Thoracic aorta (tissue), 2 donors: Measurements from ENCODE around the gene FNIP2. TPM values are rescaled to one million over a fixed set of nuclear protein-coding genes. Genes with fewer than 3 reads are reported as not detected.

ENCODE experiments used
- ATAC-seq: fragments of 150-250 bp; one replicate; pipeline ENCODE4 v1.8.0; 2017; ENCODE audit warnings: low read depth; ENCODE audit not compliant: insufficient number of reproducible peaks, low FRiP score
- DNase-seq: peaks from one replicate; pipeline ENCODE4 v3.0.0-alpha.2; 2020; ENCODE audit warnings: low spot score
- H3K27ac ChIP-seq, 2 donors: fragments of 200-600 bp; sonication (generic); 1 replicate in 1 of 2; 2 replicates in 1 of 2; pipeline ENCODE4 v1.5.1; 2016; ENCODE audit warnings: mild to moderate bottlenecking in 2 of 2, moderate library complexity in 2 of 2
- H3K27me3 ChIP-seq: fragments of 200-600 bp; sonication (generic); replicated peaks from 2 replicates; pipeline ENCODE4 v1.6.0; 2016; ENCODE audit warnings: mild to moderate bottlenecking; ENCODE audit not compliant: insufficient read depth
- H3K36me3 ChIP-seq: fragments of 200-600 bp; sonication (generic); one replicate; pipeline ENCODE4 v1.5.1; 2016
- H3K4me1 ChIP-seq, 2 donors: fragments of 200-600 bp; sonication (generic); 1 replicate in 1 of 2; 2 replicates in 1 of 2; pipeline versions ENCODE4 v1.5.1 to v1.6.0; 2016; ENCODE audit warnings: low read depth in 2 of 2, mild to moderate bottlenecking in 1 of 2; ENCODE audit not compliant: control insufficient read depth in 1 of 2
- H3K4me3 ChIP-seq: fragments of 200-600 bp; sonication (generic); 2 replicates; pipeline ENCODE4 v1.5.1; 2016; ENCODE audit warnings: mild to moderate bottlenecking
- H3K9me3 ChIP-seq: fragments of 200-600 bp; sonication (generic); 2 replicates; pipeline ENCODE4 v1.5.1; 2016
- total RNA-seq, 2 donors: library from RNA; depleted of rRNA; stranded (reverse); fragments of >200 nt; gene quantifications; one replicate each; pipeline versions ENCODE4 v1.1.0 to v1.2.3, GENCODE V29; 2016
- TF ChIP-seq, protein P1 (sequence below): fragments of 200-600 bp; sonication (generic); IDR thresholded peaks from one replicate; pipeline ENCODE4 v1.5.1; 2019; ENCODE audit warnings: antibody characterized with exemption

FNIP2 gene
- total RNA-seq, 2 donors from 2014 or later, result 47.9 to 121 TPM

DNA sequence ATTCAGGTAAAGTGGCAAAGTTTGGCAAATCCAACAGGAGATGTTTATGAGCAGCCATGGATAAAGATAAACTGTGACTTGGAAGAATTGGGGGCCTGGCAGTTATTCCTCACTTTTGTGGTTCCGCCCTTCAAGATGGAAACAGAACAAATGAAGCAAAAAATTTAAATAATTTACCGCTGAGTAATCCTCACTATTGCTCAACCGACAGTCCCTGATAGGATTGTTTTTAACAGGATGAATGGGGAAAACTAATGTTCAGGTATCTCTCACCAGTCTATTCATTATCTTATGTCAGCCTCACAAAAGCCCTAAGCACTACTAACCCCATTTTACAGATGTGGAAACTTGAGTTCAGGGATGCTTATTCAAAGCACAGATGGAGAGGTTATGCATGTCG, 90.8 kb downstream of the FNIP2 start:
- no peaks in the 10 kb centered on the region for H3K27me3 ChIP-seq
- no peak overlapping the region for H3K4me3 ChIP-seq
- no peaks in the 10 kb centered on the region for H3K9me3 ChIP-seq
- ATAC-seq (no peak), DNase-seq (no peak)
- TF ChIP-seq, protein P1, sequence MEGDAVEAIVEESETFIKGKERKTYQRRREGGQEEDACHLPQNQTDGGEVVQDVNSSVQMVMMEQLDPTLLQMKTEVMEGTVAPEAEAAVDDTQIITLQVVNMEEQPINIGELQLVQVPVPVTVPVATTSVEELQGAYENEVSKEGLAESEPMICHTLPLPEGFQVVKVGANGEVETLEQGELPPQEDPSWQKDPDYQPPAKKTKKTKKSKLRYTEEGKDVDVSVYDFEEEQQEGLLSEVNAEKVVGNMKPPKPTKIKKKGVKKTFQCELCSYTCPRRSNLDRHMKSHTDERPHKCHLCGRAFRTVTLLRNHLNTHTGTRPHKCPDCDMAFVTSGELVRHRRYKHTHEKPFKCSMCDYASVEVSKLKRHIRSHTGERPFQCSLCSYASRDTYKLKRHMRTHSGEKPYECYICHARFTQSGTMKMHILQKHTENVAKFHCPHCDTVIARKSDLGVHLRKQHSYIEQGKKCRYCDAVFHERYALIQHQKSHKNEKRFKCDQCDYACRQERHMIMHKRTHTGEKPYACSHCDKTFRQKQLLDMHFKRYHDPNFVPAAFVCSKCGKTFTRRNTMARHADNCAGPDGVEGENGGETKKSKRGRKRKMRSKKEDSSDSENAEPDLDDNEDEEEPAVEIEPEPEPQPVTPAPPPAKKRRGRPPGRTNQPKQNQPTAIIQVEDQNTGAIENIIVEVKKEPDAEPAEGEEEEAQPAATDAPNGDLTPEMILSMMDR, result no peak
- peaks cover 22% of the 10 kb centered on the region for H3K36me3 ChIP-seq
- H3K27ac ChIP-seq, result no peak overlapping the region
- H3K4me1 ChIP-seq, result no peaks in the 10 kb centered on the region

DNA sequence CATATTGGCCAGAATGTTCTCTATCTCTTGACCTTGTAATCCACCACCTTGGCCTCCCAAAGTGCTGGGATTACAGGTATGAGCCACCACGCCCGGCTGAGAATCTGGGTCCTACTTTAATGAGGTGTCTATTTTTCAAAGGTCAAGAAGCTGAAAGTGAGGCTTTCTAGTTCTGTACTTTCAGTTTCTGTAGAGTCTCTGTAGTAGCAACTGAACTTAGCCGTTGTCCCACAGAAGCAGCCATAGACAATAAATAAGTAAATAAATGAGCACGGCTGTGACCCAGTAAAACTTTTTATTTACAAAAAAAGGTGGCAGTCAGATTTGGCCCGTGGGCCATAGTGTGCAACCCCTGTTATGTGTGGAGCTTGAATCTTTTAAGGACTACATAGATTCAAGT, 92.0 kb downstream of the FNIP2 start:
- H3K9me3 ChIP-seq, result no peaks in the 10 kb centered on the region
- H3K36me3 ChIP-seq, result peaks cover 22% of the 10 kb centered on the region
- no peaks in the 10 kb centered on the region for H3K27me3 ChIP-seq
- DNase-seq, result no peak
- TF ChIP-seq, protein P1, result no peak
- peak; percentile 4 for ATAC-seq
- H3K4me1 ChIP-seq, result no peaks in the 10 kb centered on the region
- no peak overlapping the region for H3K4me3 ChIP-seq
- no peak overlapping the region for H3K27ac ChIP-seq

DNA sequence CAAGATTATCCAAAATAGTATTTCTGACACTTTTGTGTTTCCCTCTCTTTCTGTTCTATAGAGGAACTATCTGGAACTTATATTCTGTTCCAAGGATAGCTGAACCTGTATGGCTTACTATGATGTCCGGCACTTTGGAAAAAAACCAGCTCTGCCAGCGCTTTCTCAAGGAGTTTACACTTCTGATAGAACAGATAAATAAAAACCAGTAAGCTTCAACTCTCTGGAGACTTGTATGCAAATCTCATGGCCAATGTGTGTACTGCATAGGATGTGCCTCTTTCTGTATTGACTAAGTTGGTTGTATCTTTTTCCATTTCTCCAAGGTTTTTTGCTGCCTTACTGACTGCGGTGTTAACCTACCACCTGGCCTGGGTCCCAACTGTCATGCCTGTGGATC, 92.5 kb downstream of the FNIP2 start:
- Histone ChIP-seq H3K27ac (no peak overlapping the region), H3K4me1 (no peaks in the 10 kb centered on the region), H3K4me3 (no peak overlapping the region), H3K27me3 (no peaks in the 10 kb centered on the region), H3K9me3 (no peaks in the 10 kb centered on the region), H3K36me3 (peaks cover 22% of the 10 kb centered on the region)
- ATAC-seq (peak; percentile 14), DNase-seq (no peak)
- TF ChIP-seq, protein P1, result no peak

DNA sequence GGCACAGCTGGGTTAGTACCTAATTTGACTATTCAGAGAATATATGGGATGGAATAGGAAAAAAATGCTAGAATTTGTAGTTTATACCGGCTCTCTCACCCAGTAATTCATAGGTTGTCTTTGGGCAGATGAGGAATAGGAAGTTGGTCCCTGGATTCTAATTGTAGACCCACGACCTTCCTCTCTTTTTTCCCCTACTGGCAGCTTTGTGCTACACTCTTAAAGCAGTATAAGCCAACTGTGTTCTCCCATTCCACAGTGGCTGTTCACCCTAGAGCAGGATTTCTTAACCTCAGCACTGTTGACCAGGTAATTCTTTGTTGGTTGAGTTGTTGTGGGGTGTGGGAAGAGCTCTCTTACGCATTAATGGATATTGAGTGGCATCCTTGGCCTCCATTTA, 92.9 kb downstream of the FNIP2 start:
- H3K4me3 ChIP-seq, result no peak overlapping the region
- ATAC-seq (no peak), DNase-seq (no peak)
- no peaks in the 10 kb centered on the region for H3K27me3 ChIP-seq
- H3K36me3 ChIP-seq, result peaks cover 22% of the 10 kb centered on the region
- TF ChIP-seq, protein P1, result no peak
- no peak overlapping the region for H3K27ac ChIP-seq
- no peaks in the 10 kb centered on the region for H3K4me1 ChIP-seq
- H3K9me3 ChIP-seq, result no peaks in the 10 kb centered on the region

DNA sequence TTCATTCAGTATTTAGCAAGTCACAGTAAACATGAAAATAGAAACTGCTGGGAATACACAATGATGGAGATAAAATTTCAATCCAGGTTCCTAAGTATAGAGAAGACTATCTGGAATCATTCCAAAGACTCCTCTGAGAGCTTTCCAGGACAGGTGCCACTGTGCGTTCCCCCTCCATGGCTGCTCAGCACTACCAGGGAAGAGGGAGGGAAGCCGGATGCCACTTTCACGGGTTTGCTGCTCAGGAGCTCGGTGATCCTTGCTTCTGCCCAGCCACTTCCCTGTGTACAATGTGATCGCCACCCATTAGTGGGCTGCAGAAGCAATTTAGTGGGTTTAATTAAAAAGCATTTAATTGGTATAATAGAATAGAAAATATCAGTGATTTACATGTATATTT, 94.5 kb downstream of the FNIP2 start:
- DNase-seq (no peak), ATAC-seq (no peak)
- Histone ChIP-seq H3K36me3 (peaks cover 25% of the 10 kb centered on the region), H3K4me3 (no peak overlapping the region), H3K4me1 (no peaks in the 10 kb centered on the region), H3K27me3 (no peaks in the 10 kb centered on the region), H3K27ac (no peak overlapping the region), H3K9me3 (no peaks in the 10 kb centered on the region)
- TF ChIP-seq, protein P1, result no peak
